Gastroesophageal sphincter (tissue), 4 donors: ENCODE results near the gene CPEB3. TPM values are rescaled to one million over a fixed set of nuclear protein-coding genes. Genes with fewer than 3 reads are reported as not detected.

Experiments
- ATAC-seq: fragments of 150-250 bp; one replicate; pipeline ENCODE4 v1.9.1; 2016; ENCODE audit warnings: mild to moderate bottlenecking, moderate library complexity
- H3K27ac ChIP-seq, 4 donors: fragments of 200-600 bp; sonication (generic) in 3 of 4; 1 replicate in 3 of 4; 2 replicates in 1 of 4; pipeline ENCODE4 v1.5.1; 2016 to 2019
- H3K27me3 ChIP-seq: fragments of 200-600 bp; sonication (generic); one replicate; pipeline ENCODE4 v1.5.1; 2019
- H3K36me3 ChIP-seq, 2 donors: fragments of 200-600 bp; sonication (generic); one replicate each; pipeline ENCODE4 v1.5.1; 2019; ENCODE audit warnings: control low read depth in 1 of 2
- H3K4me1 ChIP-seq, 3 donors: fragments of 200-600 bp; sonication (generic); 1 replicate in 2 of 3; 2 replicates in 1 of 3; pipeline ENCODE4 v1.5.1; 2016 to 2019; ENCODE audit warnings: control low read depth in 2 of 3
- H3K4me3 ChIP-seq, 2 donors: fragments of 200-600 bp; sonication (generic); one replicate each; pipeline ENCODE4 v1.5.1; 2019; ENCODE audit warnings: mild to moderate bottlenecking in 1 of 2, moderate library complexity in 1 of 2
- H3K9me3 ChIP-seq, 3 donors: fragments of 200-600 bp; sonication (generic); one replicate each; pipeline ENCODE4 v1.5.1; 2017 to 2019; ENCODE audit warnings: control low read depth in 2 of 3
- EP300 ChIP-seq: sonication (generic); formaldehyde crosslinking; IDR thresholded peaks from one replicate; pipeline ENCODE4 v1.6.1; 2017; ENCODE audit warnings: antibody characterized with exemption, mild to moderate bottlenecking
- POLR2A ChIP-seq, 2 donors: fragments of 450-650 bp; IDR thresholded peaks; one replicate each; pipeline ENCODE4 v1.6.1; 2017; ENCODE audit warnings: antibody characterized with exemption in 2 of 2, mild to moderate bottlenecking in 2 of 2, moderate library complexity in 1 of 2
- POLR2AphosphoS5 ChIP-seq: sonication (generic); formaldehyde crosslinking; IDR thresholded peaks from one replicate; pipeline ENCODE4 v1.6.1; 2017; ENCODE audit warnings: antibody characterized with exemption
- WGBS, 2 donors: methylation state at CpG; one replicate each; pipeline ENCODE4 v1.1.5; 2018; ENCODE audit warnings: low coverage in 1 of 2; 5-methylcytosine and 5-hydroxymethylcytosine counted together
- total RNA-seq, 4 donors: library from RNA; depleted of rRNA; stranded (reverse); fragments of >200 nt; gene quantifications; one replicate each; pipeline ENCODE4 v1.1.0, GENCODE V29; 2016
- TF ChIP-seq, protein P1 (sequence below), 4 experiments: fragments of 200-600 bp in 2 of 4; fragments of 450-650 bp in 2 of 4; sonication (generic) in 1 of 4; IDR thresholded peaks; one replicate each; pipeline ENCODE4 v1.5.1; 2017 to 2019; ENCODE audit warnings: antibody characterized with exemption in 4 of 4, mild to moderate bottlenecking in 2 of 4, moderate library complexity in 2 of 4

Gene CPEB3
- total RNA-seq, 4 donors from 2014 or later: 4.7 to 11.8 (median 9.7) TPM

DNA sequence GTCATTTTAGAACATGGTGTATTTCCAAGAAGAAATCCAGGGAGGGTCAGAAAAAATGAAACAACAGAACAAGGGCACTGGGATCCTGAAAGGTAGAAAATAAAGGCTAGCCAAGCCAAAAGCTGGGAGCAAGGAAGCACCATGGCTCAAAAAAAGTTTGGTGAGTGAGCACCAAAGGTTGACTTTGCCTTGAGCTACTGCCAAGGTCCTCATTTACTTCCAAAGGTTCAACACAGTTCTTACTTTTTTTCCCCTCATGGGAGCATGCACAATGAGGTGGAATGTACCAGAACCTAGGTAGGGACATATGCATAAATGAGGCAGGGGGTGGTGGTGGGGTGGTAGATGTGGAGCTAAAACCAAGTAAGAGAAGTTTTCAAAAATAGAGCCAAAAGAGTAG lies 182.8 kb downstream of the CPEB3 start:
- no peaks in the 10 kb centered on the region for H3K9me3 ChIP-seq
- H3K4me3 ChIP-seq: no peak overlapping the region
- TF ChIP-seq POLR2AphosphoS5 (no peak), POLR2A (IDR thresholded peaks at IDR 0.05) (no peak), EP300 (no peak)
- TF ChIP-seq, protein P1, sequence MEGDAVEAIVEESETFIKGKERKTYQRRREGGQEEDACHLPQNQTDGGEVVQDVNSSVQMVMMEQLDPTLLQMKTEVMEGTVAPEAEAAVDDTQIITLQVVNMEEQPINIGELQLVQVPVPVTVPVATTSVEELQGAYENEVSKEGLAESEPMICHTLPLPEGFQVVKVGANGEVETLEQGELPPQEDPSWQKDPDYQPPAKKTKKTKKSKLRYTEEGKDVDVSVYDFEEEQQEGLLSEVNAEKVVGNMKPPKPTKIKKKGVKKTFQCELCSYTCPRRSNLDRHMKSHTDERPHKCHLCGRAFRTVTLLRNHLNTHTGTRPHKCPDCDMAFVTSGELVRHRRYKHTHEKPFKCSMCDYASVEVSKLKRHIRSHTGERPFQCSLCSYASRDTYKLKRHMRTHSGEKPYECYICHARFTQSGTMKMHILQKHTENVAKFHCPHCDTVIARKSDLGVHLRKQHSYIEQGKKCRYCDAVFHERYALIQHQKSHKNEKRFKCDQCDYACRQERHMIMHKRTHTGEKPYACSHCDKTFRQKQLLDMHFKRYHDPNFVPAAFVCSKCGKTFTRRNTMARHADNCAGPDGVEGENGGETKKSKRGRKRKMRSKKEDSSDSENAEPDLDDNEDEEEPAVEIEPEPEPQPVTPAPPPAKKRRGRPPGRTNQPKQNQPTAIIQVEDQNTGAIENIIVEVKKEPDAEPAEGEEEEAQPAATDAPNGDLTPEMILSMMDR (IDR thresholded peaks at IDR 0.05): no peak
- peaks cover 4 to 59% (median 5%) of the 10 kb centered on the region in 3 donors for H3K4me1 ChIP-seq
- peaks cover 0 to 12% of the 10 kb centered on the region in 2 donors for H3K36me3 ChIP-seq
- no peak overlapping the region for H3K27ac ChIP-seq
- no peak for ATAC-seq
- no peaks in the 10 kb centered on the region for H3K27me3 ChIP-seq

DNA sequence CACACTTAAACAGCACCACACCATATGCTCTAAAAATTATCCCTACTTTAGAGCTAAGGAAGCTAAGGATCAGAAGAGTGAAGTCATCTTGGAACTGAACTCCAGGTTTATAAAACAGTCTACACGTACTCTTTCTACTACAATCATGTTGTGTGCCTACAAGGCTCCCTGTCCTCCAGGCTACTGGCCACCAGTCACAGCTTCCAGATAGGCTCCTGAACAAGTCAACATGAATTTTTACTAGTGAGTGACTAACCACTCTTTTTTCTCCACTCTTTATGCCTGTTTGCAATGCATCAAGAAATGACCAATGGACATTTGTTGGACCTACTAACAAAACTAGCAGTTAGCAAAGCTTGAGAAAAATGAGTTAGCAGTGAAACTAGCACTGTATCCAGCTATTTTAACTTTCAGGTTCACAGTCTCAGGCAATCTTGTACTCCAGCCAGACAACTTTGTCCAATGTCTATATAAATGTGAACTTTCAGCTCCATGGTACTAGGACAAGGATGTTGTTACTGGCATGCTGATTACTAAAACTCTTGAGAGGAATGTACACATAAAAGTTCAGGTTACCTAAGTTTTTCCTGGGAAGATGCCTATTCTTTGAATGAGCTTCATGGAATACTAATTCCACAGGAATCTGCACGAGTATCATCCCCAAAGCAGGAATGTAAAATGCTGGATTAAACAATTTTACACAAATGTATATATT lies 187.3 kb downstream of the CPEB3 start:
- ATAC-seq: no peak
- no peaks in the 10 kb centered on the region for H3K27me3 ChIP-seq
- peak overlapping the region in 3 of 4 donors; percentile 21 to 48 (median 24) for H3K27ac ChIP-seq
- no peak overlapping the region for H3K4me3 ChIP-seq
- TF ChIP-seq POLR2A (IDR thresholded peaks at IDR 0.05) (no peak), EP300 (no peak), POLR2AphosphoS5 (no peak)
- WGBS, 2 donors: 10 to 29% methylated on average over 2 of the region's 2 CpGs
- peaks cover 7 to 52% (median 25%) of the 10 kb centered on the region in 3 donors for H3K4me1 ChIP-seq
- no peaks in the 10 kb centered on the region for H3K9me3 ChIP-seq
- no peaks in the 10 kb centered on the region for H3K36me3 ChIP-seq

DNA sequence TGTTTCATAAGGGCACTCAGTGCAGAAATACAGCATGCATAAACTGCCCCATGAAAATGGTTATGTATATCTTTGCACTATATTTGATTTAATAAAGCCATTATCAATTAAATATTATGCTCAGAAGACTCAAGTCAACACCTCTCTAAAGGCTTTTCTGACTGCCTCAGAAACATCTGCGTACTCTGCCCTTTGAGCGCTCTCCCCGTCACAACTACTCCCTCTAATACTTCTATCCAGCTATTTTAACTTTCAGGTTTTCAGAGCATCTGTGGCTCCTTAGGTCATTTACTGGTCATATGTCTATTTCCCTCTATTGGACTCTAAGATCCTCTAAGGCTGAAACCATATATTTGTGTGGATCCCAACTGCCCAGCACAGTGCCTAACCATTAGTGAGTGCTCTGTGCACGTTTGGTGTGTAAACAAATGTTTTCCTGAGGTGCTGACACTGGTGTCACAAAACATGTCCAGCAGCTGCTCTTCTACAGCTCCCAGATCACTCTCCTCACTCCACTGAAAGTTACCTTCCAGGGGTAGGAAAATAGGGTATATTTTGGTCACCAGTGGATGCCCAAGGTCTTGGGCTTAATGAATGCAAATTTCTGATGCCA lies 188.2 kb downstream of the CPEB3 start:
- no peaks in the 10 kb centered on the region for H3K27me3 ChIP-seq
- H3K9me3 ChIP-seq: no peaks in the 10 kb centered on the region
- WGBS, 2 donors: 86 to 100% methylated on average over 3 to 4 of the region's 4 CpGs
- peaks cover 7 to 45% (median 25%) of the 10 kb centered on the region in 3 donors for H3K4me1 ChIP-seq
- H3K36me3 ChIP-seq: no peaks in the 10 kb centered on the region
- TF ChIP-seq POLR2AphosphoS5: no peak
- TF ChIP-seq, protein P1 (IDR thresholded peaks at IDR 0.05): no peak
- no peak for TF ChIP-seq EP300
- no peak for TF ChIP-seq POLR2A (IDR thresholded peaks at IDR 0.05)
- no peak overlapping the region for H3K4me3 ChIP-seq
- peak overlapping the region in 3 of 4 donors; percentile 21 to 48 (median 24) for H3K27ac ChIP-seq
- no peak for ATAC-seq

DNA sequence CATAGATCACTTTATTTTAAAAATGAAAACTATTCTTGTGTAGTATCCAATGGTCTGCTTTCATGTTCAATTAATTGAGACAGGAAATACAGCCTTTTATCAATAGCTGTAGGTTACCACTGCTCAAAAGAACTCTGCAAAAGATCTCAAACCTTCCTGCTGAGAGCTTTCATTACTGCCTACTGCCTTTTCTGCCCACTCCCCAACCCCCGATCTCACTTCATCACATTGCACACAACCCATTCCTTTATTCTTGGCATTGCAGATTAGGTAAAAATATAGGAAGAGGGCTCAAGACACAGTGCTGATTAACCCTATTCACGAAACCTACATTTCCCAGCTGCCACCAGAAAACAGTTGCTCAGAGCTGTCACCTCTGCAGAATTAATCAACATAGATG lies 195.9 kb downstream of the CPEB3 start:
- TF ChIP-seq POLR2A (IDR thresholded peaks at IDR 0.05): no peak
- no peak for TF ChIP-seq EP300
- TF ChIP-seq, protein P1 (IDR thresholded peaks at IDR 0.05): no peak
- TF ChIP-seq POLR2AphosphoS5: no peak
- Histone ChIP-seq H3K27me3 (no peaks in the 10 kb centered on the region), H3K9me3 (no peaks in the 10 kb centered on the region), H3K4me3 (no peak overlapping the region), H3K36me3 (no peaks in the 10 kb centered on the region), H3K27ac (no peak overlapping the region), H3K4me1 (peaks cover 0 to 14% (median 0%) of the 10 kb centered on the region in 3 donors)
- 79 to 96% methylated on average over 2 of the region's 2 CpGs for WGBS, 2 donors
- ATAC-seq: no peak

DNA sequence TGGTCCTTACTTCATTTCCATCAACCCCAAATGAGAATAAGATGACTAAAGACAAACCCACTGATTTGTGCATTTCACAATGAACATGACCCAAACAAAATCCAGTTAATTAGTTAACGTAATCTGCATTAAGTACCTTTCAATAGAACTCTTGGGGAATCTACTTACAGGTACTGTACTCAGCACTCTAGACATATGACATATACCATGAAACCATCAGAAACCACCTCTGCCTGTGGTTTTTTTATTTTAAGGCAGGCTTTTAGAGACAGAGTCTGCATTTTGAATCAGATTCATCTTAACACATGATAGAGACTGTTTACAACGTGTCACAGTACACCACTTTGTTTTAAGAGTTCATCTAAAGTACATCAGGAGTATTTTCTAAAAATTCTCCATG lies 198.9 kb downstream of the CPEB3 start:
- Histone ChIP-seq H3K27ac (no peak overlapping the region), H3K9me3 (no peaks in the 10 kb centered on the region), H3K4me3 (no peak overlapping the region), H3K27me3 (no peaks in the 10 kb centered on the region), H3K4me1 (peaks cover 0 to 25% (median 0%) of the 10 kb centered on the region in 3 donors), H3K36me3 (no peaks in the 10 kb centered on the region)
- WGBS, 2 donors: 33 to 56% methylated on average over 2 of the region's 2 CpGs
- no peak for TF ChIP-seq POLR2A (IDR thresholded peaks at IDR 0.05)
- no peak for TF ChIP-seq EP300
- TF ChIP-seq, protein P1 (IDR thresholded peaks at IDR 0.05): no peak
- no peak for TF ChIP-seq POLR2AphosphoS5
- no peak for ATAC-seq
